Right lobe of liver (tissue), 4 donors: ENCODE data around the gene FAM204A.

Experiments
- POLR2A ChIP-seq: fragments of 450-650 bp; IDR thresholded peaks from one replicate; pipeline ENCODE4 v1.6.1; 2017; ENCODE audit warnings: antibody characterized with exemption, mild to moderate bottlenecking
- TF ChIP-seq, protein P1 (sequence below), 4 donors: fragments of 200-600 bp in 3 of 4; fragments of 450-650 bp in 1 of 4; IDR thresholded peaks; one replicate each; pipeline versions ENCODE4 v1.5.1 to v1.8.0; 2016 to 2022; ENCODE audit warnings: antibody characterized with exemption in 4 of 4, mild to moderate bottlenecking in 2 of 4
- donor health status: DM: no; HTN: no; CAD: no.
- donor health status: DM: no; HTN: no; CAD: no.
- donor health status: DM: no; HTN: yes; CAD: no.

- TF ChIP-seq, protein P1, sequence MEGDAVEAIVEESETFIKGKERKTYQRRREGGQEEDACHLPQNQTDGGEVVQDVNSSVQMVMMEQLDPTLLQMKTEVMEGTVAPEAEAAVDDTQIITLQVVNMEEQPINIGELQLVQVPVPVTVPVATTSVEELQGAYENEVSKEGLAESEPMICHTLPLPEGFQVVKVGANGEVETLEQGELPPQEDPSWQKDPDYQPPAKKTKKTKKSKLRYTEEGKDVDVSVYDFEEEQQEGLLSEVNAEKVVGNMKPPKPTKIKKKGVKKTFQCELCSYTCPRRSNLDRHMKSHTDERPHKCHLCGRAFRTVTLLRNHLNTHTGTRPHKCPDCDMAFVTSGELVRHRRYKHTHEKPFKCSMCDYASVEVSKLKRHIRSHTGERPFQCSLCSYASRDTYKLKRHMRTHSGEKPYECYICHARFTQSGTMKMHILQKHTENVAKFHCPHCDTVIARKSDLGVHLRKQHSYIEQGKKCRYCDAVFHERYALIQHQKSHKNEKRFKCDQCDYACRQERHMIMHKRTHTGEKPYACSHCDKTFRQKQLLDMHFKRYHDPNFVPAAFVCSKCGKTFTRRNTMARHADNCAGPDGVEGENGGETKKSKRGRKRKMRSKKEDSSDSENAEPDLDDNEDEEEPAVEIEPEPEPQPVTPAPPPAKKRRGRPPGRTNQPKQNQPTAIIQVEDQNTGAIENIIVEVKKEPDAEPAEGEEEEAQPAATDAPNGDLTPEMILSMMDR (IDR thresholded peaks at IDR 0.05), result no peak
- no peak for TF ChIP-seq POLR2A
Measured at GRCh38 chr10:118342638-118343020, 505 bp upstream of the FAM204A start.
